Stimulated activated CD4-positive, alpha-beta T cell treated with anti-CD3 and anti-CD28 coated beads, Interleukin-12 subunit alpha, Interleukin-12 subunit beta, amount 100 ng/mL, for 24 hours (primary cell): Measurements from ENCODE around the gene PPP1R13B.

ENCODE experiments used
- DNase-seq, 2 experiments: peaks; one replicate each; pipeline ENCODE4 v3.0.0-alpha.2; 2020; ENCODE audit warnings: low read depth in 2 of 2

Gene PPP1R13B

DNA sequence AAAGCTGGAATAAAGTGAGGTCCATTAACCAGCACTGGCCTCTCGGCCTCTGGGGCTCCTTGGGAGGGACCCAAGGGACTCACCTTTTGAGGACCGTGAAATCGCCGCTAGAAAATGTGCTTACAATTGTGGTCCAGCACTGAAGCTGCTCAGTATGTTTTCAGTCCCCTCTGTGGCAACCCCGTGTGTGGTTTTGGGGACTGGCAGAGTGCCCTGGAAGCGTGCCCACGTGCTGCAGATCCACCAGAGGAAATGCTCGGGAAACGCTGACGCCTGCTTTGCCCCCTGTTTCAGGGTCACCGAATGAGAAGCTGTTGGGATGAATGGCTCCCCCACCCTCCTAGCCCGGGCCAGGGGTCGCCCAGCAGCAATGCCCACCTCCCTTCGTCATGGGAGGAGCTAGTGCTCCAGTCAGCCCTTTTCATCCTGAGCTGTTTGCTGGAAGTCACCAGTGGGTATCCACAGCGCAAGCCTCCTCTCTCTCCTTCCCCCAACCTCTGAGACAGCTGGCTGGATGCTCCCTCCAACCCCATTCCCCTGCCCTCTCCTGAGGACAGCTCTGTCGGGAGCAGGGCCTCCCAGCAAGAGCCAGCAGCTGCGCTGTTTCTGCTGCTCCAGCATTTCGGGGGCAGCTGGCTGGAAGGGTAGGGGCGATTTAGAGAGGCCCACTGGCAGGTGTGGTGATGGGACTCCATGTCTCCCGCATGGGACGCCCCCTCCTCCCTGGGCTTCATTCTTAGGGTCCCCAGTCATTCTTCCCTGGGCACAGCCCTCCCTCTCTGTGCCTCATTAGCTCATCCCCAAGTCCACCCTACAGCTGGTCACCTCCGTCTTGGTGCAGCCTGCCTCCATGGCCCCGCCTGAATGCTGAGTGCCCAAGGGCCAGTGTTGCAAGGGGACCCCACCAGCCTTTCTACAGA, 33.2 kb upstream of the PPP1R13B start:
- no peak for DNase-seq

DNA sequence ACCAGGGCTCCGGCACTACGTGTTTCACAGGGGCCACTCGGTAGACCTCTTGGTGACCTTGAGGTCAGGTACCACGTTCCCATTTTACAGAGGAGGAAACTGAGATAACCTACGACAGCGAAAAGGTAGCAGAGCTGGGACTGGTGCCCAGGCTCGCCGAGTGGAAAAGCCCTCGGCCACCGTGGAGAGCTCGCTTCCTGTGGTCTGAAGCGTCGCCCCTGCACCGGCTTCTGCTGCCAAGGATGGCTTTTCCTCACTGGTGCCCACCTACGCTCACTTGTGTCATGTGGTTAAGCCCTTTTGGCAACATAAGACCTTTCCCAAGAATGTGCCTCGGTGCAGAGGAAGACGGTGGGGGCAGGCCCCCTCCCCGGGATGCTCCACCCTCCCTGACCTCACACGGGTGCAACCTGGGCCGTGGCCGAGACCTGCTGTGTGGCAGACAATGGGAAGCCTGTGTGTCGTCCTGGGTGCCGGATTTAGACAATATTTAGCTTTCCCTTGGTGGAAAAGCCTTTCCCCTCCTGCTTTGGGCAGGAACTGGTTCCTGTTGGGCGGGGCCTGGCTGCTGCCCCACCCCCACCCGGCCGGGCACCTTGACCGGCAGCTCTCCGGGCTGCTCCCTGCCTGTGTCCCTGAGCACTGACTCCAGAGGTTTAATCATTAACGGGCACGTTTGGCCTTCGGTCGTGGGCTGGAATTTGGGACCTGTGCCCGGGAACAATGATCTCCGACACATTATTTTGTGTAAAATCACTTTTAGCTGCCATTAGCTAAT, 32.4 kb upstream of the PPP1R13B start:
- no peak for DNase-seq

DNA sequence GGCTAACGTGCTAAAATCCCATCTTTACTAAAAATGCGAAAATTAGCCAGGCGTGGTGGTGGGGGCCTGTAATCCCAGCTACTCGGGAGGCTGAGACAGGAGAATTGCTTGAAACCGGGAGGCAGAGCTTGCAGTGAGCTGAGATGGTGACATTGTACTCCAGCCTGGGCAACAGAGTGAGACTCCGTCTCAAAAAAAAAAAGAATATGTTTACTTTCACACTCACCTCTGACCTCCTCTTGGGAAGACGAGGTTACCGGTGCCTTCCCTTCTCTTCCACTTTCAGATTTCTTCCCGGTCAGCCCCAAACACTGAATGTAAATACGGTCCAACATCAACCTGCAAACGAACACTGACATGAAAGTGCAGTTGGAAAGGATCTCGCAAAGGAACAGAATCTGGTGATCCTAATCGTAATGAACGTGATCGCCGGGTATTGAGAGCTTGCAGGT, 31.8 kb upstream of the PPP1R13B start:
- no peak for DNase-seq

DNA sequence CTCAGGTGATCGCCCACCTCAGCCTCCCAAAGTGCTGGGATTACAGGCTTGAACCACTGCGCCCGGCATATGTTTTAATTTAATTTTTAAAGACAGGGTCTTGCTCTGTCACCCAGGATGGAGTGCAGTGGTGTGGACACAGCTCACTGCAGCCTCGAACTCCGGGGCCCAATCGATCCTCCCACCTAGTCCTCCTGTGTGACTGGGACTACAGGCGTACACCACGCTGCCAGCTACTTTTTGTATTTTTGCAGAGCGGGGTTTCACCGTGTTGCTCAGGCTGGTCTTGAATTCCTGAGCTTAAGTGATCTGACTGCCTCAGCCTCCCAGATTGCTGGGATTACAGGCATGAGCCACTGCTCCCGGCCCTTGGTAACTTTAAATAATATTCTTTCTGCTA, 30.8 kb upstream of the PPP1R13B start:
- DNase-seq, result no peak

DNA sequence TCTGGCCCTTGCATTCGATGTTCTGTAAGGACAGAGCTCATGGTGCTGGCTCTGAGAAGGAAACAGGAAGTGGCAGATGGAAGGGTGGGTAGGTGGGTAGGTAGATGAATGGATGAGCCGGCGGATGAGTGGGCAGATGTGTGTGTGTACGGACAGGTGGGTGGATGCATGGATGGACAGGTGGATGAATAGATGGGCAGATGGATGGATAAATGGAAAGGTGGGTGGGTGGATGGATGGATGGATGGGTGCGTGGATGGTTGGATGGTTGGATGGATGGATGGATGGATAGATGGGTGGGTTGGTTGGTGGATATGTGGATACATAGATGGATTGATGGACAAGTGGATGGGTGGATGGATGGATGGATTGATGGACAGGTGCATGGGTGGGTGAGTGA, 27.6 kb upstream of the PPP1R13B start:
- DNase-seq, result no peak

DNA sequence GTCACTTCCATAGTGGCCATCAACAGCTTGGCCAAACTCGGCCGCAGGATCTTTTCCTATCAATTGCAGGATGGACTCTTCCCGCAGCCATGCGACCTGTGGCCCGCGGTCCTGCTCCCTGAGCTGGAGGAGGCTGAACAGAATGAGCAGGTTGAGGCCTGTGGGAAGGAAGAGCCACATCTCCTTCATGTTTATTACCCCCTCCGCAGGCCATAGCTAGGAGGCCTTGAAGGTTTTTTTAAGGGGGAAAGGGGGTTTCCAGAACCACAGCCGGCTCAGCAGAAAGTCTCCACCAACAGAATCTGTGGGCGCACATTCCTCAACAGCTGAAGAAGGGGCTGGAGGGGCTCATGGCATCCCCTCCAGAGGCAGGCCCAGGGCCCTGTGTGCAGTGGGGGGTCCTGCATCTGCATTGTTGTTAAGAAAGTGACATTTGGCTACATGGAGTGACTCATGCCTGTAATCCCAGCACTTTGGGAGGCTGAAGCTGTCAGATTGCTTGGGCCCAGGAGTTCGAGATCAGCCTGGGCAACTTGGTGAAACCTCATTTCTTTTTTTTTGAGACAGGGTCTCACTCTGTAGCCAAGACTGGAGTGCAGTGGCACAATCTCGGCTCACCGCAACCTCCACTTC, 25.2 kb upstream of the PPP1R13B start:
- DNase-seq, result no peak

DNA sequence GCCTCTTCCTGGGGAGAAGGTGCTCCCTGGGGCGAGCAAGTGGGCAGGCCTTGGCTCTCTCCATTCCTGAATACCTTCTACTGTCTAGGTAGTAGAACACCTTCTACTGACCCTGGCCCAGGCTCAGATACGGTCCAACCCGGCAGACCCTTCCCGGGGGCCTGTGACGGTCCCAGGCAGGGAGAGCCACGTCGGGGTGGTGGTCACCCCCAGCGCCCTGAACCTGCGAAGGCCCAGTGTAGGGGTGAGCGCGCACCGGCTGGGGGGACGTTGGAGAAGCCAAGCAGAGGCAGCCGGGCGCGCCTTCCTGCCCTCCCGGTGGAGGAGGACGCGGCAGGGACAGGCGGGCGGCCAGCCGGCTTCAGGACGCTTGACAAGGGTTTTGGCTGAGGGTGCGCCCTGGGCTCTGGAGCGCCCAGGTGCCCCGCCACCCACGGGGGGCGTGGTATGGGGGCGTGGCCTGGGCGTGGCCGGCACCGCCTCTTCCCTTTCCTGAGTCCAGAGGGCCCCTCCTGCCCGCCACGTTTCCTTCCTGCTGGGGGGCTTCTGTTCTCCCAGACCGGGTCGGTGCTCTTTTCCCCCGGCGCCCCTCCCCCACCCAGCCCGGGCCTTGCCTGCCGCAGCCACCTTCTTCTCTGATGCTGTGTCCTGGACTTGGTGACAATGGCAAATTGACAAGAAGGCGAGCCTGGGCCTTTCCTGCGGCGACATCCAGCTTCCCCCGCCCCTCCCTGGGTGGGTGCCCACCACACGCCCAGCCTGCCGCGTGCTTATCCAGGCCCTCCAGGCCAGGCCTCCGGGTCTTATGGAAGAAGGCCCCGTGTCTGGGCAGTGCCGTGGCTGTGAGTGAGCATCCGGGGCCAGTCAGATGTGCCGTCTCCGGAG, 24.5 kb upstream of the PPP1R13B start:
- peak; percentile 47 to 75 for DNase-seq

DNA sequence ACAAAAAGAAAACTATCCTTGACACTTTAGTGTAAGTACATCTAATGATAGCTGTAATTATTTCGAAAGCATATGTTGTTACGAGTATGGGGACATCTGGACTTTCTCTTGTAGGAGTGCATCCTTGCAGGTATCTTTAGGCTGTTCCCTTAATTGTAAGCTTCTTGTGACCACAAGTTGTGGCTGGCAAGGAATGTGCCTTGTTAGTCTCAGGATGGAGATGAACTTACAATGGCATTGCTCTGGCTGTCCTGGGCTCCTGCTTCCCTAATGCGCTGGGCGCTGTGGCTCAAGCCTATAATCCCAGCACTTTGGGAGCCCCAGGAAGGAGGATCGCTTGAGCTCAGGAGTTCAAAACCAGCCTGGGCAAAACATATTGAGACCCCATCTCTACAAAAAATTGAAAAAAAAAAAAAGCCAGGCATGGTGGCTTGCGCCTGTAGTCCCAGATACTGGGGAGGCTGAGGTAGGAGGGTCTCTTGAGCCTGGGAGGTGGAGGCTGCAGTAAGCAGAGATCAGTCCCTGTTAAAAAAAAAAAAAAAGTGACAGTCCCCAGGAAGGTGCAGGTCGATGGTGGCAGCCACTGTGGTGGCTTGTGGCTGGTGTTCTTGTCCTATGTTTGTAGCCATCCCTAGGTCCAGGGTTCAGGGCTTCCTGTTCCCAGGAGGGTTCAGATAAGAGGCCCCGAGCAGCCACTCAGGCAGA, 23.7 kb upstream of the PPP1R13B start:
- DNase-seq, result no peak

DNA sequence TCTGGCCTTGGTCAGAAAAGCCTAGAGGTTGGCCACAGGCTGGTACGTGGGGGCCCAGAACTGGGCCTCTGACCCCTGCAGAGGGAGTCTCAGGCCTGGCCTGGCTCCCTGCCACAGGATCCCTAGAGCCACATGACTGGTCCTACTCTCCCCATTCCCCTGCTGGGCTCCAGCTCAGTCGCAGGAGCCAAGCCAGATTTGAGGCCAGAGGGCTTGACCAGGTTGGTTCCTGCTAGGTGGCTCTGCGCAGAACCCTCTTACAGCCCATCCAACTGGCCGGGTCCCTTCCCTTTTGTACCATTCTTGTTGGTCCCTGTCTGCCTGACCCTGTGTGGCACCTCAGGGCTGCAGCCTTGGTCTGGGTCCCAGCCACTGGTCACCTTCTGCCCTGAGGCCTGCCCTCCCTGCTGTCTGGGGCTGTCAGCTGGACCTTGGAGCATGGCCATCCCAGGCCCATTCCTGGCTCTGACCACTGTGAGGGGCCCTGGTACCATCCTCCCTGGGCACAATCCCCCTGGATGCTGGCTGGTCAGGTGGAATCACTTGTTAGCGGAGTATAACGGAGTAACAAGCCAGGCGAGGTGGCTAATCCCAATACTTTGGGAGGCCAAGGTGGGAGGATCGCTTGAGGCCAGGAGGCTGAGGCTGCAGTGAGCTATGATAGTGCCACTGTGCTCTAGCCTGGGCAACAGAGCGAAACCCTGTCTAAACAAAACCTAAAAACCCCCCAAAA, 22.9 kb upstream of the PPP1R13B start:
- no peak for DNase-seq

DNA sequence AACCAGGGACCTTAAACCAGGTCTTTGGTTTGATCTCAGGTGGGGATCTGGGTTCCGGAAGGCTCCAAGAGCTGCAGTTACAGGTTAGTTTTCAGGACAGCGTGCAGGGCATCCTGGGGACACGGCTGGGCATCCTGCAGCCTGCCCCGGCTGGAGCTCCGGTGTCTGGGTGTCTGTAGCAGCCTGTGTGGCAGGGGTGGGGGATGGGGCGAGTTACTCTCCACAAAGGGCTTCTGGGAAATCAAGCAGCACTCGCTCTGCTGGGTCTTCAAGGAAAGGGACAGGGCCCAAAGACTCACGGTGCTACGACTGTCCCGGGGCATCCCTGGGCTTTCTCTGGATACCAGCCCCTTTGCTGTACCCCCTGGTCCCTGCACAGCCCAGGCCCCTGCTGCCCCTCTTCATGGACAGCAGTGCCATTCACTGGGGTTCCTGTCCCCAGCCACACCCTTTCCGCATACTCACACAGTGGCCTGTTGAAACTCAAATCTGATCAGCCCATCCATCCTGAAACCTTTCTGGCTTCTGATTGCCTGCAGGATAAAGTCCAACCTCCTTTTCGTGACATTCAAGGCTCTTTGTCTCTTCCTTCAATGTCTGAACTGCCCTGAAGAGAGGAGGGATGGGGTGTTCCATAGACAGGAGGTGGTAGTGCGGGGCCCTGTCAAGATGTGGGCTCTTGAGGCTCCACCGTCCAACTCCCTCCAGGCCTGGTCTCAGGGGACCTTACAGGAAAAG, 22.2 kb upstream of the PPP1R13B start:
- DNase-seq, result no peak

DNA sequence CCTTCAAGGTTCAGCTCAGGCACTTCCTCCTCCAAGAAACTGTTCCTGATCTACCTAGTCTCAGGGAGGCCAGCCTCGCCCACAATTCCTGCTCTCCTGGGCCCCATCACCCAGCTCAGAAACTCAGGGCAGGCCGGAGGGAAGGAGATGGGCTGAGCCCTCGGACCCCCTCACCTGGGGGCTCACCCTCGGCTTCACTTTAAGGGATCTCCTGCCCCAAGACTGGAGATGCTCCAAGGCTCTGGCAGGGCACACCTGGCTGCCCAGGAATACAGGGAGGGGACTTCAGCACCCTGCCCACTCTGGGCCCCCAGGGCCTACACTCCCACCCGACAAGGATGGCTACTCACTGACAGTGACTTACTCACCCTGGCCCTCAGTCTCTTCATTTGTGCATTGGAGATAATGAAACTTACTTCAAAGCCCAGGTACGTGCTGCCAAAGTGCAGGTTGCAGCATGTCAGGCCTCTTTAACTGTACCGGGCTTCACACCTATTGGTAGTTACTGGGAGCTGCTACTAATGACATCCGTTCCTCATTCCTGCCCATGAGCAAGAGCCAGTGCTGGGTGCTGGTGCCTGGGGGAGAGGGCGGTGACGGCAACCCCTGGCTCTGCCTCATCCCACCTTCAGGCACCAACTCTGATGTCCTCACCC, 21.0 kb upstream of the PPP1R13B start:
- no peak for DNase-seq

DNA sequence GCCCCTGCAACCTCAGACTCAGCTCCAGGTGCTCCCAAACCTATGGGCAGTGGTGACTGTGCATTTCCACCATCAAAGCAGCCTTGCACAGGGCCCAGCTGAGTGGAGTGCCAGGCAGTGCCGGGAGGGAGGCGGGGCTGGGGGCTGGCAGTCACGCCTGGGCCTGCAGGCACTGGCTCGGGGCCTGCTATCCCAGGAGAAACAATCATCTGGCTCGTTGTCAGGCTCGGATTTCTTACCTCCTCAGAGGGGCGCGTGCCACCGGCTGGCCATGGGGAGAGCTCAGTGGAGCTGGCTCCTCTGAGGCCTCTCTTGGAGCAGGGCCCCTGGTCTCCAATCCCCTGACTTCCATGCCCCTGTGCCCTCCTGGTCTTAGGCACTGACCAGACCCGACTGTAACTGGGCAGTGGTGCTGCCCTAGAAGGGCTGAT, 20.2 kb upstream of the PPP1R13B start:
- no peak for DNase-seq

DNA sequence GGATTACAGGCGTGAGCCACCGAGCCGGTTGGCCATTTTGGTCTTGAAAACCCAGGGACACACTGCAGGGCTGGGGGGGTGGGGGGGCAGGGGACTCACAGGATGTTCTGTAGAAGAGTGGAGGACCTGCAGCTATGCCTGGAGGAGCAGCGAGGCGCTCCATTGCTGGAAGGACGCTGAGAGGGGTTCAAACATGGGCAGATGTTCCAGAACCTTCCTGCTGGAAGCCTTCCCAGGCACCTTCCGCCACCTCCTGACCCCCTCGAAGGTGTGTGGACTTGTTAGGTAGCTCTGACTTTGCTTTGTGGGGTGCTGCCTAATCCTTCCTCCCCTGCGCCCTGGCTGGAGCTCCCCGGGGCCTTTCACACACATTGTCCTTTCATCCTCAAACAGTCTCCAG, 19.6 kb upstream of the PPP1R13B start:
- no peak for DNase-seq

DNA sequence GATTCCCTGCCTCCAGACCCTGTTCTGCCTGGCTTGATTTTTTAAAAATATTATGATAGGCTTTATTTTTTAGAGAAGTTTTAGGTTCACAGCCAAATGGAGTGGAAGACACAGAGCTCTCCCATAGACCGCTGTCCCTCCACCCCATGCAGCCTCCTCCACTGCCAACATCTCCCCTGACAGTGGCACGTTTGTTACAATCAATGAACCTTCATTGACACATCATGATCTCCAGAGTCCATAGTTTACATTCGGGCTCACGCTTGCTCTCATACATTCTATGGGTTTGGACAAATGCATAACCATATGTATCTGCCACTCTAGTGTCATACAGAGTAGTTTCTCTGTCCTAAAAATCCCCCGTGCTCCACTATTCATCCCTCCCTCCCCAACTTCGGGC, 15.9 kb upstream of the PPP1R13B start:
- no peak for DNase-seq

DNA sequence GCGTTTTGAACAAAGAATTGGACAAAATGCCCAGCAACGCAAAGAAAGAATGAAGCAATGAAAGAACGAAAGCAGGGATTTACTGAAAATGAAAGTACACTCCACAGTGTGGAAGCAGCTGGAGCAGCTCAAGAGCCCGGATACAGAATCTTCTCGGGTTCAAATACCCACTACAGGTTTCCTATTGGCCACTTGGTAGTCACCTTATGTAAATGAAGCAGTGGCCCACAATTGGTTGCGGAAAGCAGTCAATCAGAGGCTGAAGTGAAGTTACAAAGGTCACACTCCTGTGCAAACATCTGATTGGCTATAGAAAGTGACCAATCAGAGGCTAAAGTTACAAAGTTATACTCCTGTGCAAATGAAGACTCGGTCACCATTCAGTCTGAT, 15.0 kb upstream of the PPP1R13B start:
- DNase-seq, result no peak

DNA sequence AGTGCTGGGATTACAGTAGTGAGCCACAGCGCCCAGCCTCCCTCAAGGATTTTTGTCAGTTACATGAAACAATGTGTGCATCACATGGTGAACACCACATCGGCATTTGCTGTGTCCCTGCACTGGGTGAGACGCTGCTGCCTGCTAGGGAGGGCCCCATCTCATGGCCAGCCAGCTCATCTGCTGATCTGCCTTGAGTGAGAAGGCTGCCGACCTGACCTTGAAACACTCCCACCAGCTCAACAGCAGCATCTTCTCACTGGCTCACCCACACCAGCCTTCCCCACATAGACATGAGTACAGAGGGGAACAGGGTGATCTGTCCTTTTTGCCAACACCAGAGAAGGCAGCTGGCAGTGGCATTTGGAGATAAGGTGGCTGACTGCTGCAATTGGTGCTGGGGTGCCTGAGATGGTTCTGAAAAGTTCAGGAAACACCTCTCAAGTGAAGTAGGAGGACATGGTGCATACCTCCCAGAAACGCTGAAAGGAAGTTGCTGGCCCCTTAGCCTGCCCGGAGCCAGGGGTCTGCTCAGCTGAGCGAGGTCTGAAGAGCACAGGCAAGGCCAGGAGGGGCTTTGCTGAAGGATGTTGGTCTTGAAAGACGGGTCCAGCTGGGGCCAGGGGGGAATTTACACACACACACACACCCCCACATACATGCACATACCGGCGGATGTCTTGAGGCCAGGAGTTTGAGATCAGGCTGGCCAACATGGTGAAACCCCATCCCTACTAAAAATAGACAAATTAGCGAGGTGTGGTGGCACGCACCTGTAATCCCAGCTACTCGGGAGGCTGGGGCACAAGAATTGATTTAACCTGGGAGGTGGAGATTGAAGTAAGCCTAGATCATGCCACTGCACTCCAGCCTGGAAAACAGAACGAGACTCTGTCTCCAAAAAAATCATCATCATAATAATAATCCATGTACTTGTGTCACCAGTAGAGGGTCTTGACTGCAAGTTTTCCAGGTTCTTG, 14.3 kb upstream of the PPP1R13B start:
- DNase-seq, result no peak

DNA sequence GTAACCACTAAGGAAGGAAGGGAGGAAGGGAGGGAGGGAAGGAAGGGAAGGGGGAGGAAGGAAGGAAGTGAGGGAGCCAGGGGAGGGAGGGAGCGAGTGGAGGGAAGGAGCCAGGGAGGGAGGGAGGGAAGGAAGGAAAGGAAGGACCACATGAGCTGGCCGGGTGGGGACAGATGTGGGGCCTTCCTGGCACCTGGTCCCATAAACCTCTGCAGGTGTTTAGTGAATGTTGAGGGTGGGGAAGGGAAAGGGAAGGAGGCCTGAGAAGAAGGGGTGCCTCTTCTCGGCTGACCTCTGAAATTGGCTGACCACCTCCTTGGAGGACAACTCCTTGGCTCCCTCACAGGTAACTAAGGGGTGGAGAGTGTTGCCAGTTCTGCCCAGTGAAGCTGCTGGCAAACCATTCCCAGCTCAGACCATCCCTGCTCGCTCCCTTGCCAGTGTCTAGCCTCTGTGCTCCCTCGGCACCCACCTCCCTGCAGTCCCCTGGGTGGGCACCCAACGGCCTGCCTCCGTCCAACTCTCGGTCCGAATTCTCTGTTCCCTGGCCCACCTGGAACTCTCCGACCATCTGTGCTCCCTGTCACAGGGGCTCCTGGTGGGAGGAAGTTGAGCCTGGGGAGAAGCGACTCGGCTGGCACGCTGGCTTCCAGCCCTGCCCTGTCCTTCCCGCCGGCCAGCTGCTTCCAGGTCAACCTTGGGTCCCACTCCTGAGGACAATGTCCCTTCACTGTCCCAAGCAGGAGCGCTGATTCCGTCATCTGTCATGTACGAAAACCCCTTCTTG, 12.2 kb upstream of the PPP1R13B start:
- DNase-seq, result no peak
